Mononuclear cell (primary cell): ENCODE results near the gene STAP2. TPM values are rescaled to one million over a fixed set of nuclear protein-coding genes. Genes with fewer than 3 reads are reported as not detected.

Experiments used
- H3K27me3 ChIP-seq: 2 replicates; pipeline ENCODE4 v1.6.0; 2011; ENCODE audit warnings: low read length, control low read depth; ENCODE audit not compliant: insufficient read depth
- H3K4me1 ChIP-seq: 2 replicates; pipeline ENCODE4 v1.5.1; 2011; ENCODE audit warnings: mild to moderate bottlenecking, low read length, control low read depth; ENCODE audit not compliant: insufficient read depth
- H3K4me3 ChIP-seq: 2 replicates; pipeline ENCODE4 v1.5.1; 2011; ENCODE audit warnings: mild to moderate bottlenecking, low read length, moderate library complexity
- H3K9me3 ChIP-seq: 2 replicates; pipeline ENCODE4 v1.5.1; 2011; ENCODE audit warnings: low read depth, mild to moderate bottlenecking, control low read depth, low read length
- total RNA-seq: library from RNA; depleted of rRNA; stranded (reverse); fragments of >200 nt; gene quantifications from one replicate; pipeline ENCODE4 v1.2.3, GENCODE V29; 2012

The STAP2 gene, protein sequence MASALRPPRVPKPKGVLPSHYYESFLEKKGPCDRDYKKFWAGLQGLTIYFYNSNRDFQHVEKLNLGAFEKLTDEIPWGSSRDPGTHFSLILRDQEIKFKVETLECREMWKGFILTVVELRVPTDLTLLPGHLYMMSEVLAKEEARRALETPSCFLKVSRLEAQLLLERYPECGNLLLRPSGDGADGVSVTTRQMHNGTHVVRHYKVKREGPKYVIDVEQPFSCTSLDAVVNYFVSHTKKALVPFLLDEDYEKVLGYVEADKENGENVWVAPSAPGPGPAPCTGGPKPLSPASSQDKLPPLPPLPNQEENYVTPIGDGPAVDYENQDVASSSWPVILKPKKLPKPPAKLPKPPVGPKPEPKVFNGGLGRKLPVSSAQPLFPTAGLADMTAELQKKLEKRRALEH
- total RNA-seq: 0.42 TPM

DNA sequence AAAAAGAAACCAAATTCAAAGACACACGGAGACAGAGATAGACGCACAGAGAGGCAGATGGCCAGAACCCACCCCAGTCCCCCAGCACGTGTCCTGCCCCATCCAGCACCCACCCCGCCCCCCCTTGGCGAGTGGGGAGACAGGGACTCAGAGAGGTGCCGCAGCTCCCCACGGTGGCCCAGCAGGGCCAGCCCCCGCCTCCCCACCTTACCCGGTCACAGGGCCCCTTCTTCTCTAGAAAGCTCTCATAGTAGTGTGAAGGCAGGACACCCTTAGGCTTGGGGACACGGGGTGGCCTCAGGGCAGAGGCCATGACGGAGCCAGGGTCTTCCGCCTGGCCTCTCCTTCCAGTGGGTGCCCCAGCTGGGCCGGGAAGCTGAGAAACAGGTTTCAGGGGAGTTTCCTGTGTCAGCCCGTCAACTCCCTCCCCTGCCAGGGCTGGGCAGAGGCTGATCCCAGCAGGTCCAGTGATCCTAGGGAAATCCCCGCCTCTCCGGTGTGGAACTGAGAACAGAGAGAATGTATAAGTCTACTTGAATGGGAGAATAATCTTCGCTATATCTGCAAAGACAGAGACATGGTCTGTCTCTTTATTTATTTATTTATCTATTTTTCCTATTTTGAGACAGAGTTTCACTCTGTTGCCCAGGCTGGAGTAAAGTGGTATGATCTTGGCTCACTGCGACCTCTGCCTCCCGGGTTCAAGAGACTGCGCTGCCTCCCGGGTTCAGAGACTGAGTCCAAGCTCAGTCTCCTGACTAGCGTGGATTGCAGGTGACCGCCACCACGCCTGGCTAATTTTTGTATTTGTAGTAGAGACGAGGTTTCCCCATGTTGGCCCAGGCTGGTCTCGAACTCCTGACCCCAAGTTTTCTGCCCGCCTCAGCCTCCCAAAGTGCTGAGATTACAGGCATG, at the start of gene STAP2:
Gene STAP2, minus strand, starts transcription at position 387 of the 915 bp plus-strand sequence. Its CDS starts 74 bp downstream, at position 313.
- peaks cover 21% of the 10 kb centered on the region for H3K4me1 ChIP-seq
- no peaks in the 10 kb centered on the region for H3K27me3 ChIP-seq
- H3K9me3 ChIP-seq: no peaks in the 10 kb centered on the region
- peak within 1 kb of the TSS; percentile 26 for H3K4me3 ChIP-seq

- Histone ChIP-seq H3K27me3 (no peaks in the 10 kb centered on the region), H3K4me3 (no peak overlapping the region), H3K9me3 (no peaks in the 10 kb centered on the region), H3K4me1 (peaks cover 21% of the 10 kb centered on the region)
These were observed 47.6 kb upstream of the STAP2 start for GRCh38 chr19:4386041-4386782.

DNA sequence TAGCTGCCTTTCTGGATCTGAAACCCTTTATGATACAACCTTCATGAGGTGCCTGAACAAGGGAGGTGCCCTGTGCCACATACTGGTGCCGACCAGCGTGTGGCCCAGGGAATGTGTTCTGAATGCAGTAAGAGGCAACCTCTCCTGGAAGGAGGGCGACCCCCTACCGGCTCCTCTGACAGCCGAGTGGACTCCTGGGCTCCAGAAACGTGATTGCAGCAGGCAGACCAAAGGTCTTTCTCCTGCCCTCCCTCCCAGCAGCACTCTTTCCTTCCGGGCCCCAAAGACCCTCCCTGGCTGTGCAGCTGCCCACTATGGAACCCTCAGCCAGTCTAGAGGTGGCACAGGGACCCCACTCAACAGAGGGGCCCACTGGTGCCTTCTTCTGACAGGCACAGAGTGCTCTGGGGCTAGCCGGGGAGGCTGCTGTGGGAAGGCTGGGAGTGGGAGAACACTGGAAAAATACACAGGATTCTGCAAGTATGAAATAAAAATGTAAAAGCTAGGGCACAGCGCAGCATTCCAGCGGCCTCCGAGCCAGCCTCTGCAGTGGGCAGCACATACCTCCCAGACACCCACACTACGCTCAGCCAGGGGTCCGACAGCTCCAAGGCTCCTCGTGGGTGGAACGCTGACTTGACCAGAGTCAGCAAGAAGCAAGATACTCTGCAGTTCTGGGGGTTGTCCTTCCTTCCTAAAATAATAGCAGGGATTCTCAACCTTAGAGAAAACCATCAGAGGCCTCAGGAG, 46.8 kb upstream of the STAP2 start:
- peaks cover 21% of the 10 kb centered on the region for H3K4me1 ChIP-seq
- H3K9me3 ChIP-seq: no peaks in the 10 kb centered on the region
- no peak overlapping the region for H3K4me3 ChIP-seq
- H3K27me3 ChIP-seq: no peaks in the 10 kb centered on the region

GRCh38 chr19:4380254-4380727, 41.7 kb upstream of the STAP2 start:
- H3K4me1 ChIP-seq: peaks cover 57% of the 10 kb centered on the region
- no peak overlapping the region for H3K4me3 ChIP-seq
- no peaks in the 10 kb centered on the region for H3K9me3 ChIP-seq
- no peaks in the 10 kb centered on the region for H3K27me3 ChIP-seq

- H3K4me1 ChIP-seq: peaks cover 64% of the 10 kb centered on the region
- H3K4me3 ChIP-seq: no peak overlapping the region
- H3K9me3 ChIP-seq: no peaks in the 10 kb centered on the region
- H3K27me3 ChIP-seq: no peaks in the 10 kb centered on the region
These were observed 41.0 kb upstream of the STAP2 start for GRCh38 chr19:4379383-4380253.

GRCh38 chr19:4378886-4379285, 40.3 kb upstream of the STAP2 start:
- Histone ChIP-seq H3K27me3 (no peaks in the 10 kb centered on the region), H3K4me1 (peaks cover 71% of the 10 kb centered on the region), H3K9me3 (no peaks in the 10 kb centered on the region), H3K4me3 (no peak overlapping the region)

- Histone ChIP-seq H3K4me1 (peaks cover 87% of the 10 kb centered on the region), H3K9me3 (no peaks in the 10 kb centered on the region), H3K4me3 (no peak overlapping the region), H3K27me3 (no peaks in the 10 kb centered on the region)
These were observed 38.6 kb upstream of the STAP2 start for GRCh38 chr19:4376991-4377781.

GRCh38 chr19:4376671-4376990, 38.0 kb upstream of the STAP2 start:
- Histone ChIP-seq H3K9me3 (no peaks in the 10 kb centered on the region), H3K4me1 (peaks cover 90% of the 10 kb centered on the region), H3K27me3 (no peaks in the 10 kb centered on the region), H3K4me3 (no peak overlapping the region)

DNA sequence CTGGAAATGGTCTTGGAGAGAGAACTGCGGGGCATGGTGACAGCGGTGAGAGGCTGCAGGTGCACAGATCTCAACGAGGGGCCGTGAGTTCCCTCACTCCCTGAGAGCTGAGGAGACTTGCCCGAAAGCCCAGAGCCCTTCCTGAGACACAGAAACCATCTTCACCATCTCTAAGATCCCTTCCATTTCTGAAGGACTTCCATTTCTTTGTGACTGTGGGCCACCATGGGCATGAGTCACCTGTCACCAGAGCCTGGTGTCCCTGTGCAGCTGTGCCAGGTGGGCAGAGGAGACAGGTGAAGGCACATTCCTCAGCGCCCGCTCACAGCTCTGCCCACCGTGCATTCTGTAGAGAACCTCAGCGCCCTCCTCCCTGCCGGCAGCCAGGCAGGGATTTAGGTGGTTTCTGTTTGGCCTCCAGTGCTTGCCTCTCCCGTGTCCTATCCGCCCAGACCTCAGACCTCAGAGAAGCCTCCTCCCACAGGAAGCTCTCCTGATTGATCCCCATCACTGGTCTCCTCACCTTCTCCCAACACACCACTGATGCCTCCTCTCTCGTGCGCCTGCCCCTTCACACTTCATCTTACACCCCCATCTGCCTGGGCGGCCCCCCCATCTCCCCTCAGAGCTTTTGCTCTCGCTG, 37.5 kb upstream of the STAP2 start:
- Histone ChIP-seq H3K4me1 (peaks cover 93% of the 10 kb centered on the region), H3K9me3 (no peaks in the 10 kb centered on the region), H3K4me3 (no peak overlapping the region)

GRCh38 chr19:4375164-4376027, 36.8 kb upstream of the STAP2 start:
- H3K4me1 ChIP-seq: peaks cover 93% of the 10 kb centered on the region

More for the DNA sequence above, 37.5 kb upstream of the STAP2 start:
- no peaks in the 10 kb centered on the region for H3K27me3 ChIP-seq

DNA sequence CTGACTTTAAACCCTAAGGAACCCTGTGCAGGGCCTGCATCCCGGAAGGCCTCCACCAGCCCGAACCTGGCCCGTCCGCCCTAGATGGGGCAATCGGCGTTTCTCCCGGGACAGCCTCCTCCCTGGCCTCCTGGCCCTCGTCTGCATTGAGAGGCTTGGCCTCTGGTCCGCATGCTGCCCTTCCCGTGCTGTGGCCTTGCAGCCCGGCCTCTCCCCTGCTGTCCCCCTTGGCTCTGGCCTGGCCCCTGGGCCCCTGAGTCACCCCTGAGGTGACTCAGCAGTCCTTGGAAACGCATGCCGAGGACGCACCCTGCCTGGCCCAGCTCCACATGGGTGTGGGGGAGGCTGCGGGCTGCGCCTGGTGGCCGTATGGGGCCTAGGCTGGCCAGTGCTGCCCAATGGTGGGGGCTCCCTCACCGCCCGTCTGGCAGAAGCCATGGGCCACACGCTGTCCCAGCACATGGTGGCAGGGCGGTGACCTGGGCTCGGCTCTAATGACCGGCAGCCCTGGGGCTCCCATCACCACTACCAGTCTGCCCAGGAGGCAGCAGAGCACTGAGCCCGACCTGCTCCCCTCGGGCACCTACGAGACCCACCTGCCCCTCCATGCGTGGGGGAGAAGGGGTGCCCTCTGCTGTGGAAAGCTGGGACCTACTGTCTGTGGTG, 36.0 kb upstream of the STAP2 start:
- no peak overlapping the region for H3K4me3 ChIP-seq
- H3K9me3 ChIP-seq: no peaks in the 10 kb centered on the region
- no peaks in the 10 kb centered on the region for H3K27me3 ChIP-seq
- H3K4me1 ChIP-seq: peaks cover 93% of the 10 kb centered on the region

More at GRCh38 chr19:4375164-4376027, 36.8 kb upstream of the STAP2 start:
- Histone ChIP-seq H3K4me3 (no peak overlapping the region), H3K9me3 (no peaks in the 10 kb centered on the region), H3K27me3 (no peaks in the 10 kb centered on the region)
